Measurements from ENCODE around the gene PPARG.

- TF ChIP-seq, protein P1, sequence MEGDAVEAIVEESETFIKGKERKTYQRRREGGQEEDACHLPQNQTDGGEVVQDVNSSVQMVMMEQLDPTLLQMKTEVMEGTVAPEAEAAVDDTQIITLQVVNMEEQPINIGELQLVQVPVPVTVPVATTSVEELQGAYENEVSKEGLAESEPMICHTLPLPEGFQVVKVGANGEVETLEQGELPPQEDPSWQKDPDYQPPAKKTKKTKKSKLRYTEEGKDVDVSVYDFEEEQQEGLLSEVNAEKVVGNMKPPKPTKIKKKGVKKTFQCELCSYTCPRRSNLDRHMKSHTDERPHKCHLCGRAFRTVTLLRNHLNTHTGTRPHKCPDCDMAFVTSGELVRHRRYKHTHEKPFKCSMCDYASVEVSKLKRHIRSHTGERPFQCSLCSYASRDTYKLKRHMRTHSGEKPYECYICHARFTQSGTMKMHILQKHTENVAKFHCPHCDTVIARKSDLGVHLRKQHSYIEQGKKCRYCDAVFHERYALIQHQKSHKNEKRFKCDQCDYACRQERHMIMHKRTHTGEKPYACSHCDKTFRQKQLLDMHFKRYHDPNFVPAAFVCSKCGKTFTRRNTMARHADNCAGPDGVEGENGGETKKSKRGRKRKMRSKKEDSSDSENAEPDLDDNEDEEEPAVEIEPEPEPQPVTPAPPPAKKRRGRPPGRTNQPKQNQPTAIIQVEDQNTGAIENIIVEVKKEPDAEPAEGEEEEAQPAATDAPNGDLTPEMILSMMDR (IDR thresholded peaks at IDR 0.05), result no peak
- TF ChIP-seq POLR2A (IDR thresholded peaks at IDR 0.05), result no peak
Observed at GRCh38 chr3:12451481-12451880, 162.6 kb downstream of the PPARG start.

All from upper lobe of left lung (tissue), 4 donors.